Skin epidermis (tissue), 12 donors: Measurements from ENCODE around the gene ZNF485.
"Not testable (repeated sequence)": the region's sequence is repeated elsewhere in the genome, so short reads cannot be mapped to it uniquely, and the experiment has no call there.

Experiments
- H3K27ac ChIP-seq, 21 experiments: fragments of 200-600 bp; sonication (generic) in 11 of 21; one replicate each; pipeline ENCODE4 v1.5.0; 2020; ENCODE audit warnings: mild to moderate bottlenecking in 3 of 21, inconsistent platforms in 2 of 21, moderate library complexity in 2 of 21
- H3K4me3 ChIP-seq, 7 experiments: fragments of 200-600 bp; sonication (generic) in 2 of 7; one replicate each; pipeline ENCODE4 v1.5.0; 2020; ENCODE audit warnings: inconsistent platforms in 2 of 7, mild to moderate bottlenecking in 2 of 7, moderate library complexity in 1 of 7

The ZNF485 gene

DNA sequence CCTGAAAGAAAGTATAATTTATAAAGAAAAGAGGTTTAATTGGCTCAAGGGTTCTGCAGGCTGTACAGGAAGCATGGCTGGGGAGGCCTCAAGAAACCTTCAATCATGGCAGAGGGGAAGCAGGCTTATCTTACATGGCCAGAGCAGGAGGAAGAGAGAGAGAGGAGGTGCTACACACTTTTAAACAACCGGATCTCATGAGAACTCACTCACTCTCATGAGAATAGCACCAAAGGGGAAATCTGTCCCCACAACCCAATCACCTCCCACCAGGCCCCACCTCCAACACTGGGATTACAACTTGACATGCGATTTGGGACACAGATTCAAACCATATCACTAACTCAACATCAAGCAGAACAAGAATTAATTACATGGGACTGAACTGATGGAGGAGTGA lies 6.9 kb upstream of the ZNF485 start:
- H3K27ac ChIP-seq, result no peak overlapping the region
- no peak overlapping the region for H3K4me3 ChIP-seq

DNA sequence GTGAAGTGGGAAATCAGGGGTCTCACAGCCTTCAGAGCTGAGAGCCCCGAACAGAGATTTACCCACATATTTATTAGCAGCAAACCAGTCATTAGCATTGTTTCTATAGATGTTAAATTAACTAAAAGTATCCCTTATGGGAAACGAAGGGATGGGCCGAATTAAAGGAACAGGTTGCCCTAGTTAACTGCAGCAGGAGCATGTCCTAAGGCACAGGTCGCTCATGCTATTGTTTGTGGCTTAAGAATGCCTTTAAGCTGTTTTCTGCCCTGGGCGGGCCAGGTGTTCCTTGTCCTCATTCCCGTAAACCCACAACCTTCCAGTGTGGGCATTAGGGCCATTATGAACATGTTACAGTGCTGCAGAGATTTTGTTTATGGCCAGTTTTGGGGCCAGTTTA lies 4.7 kb upstream of the ZNF485 start:
- H3K27ac ChIP-seq, H3K4me3 ChIP-seq: not testable (repeated sequence)

DNA sequence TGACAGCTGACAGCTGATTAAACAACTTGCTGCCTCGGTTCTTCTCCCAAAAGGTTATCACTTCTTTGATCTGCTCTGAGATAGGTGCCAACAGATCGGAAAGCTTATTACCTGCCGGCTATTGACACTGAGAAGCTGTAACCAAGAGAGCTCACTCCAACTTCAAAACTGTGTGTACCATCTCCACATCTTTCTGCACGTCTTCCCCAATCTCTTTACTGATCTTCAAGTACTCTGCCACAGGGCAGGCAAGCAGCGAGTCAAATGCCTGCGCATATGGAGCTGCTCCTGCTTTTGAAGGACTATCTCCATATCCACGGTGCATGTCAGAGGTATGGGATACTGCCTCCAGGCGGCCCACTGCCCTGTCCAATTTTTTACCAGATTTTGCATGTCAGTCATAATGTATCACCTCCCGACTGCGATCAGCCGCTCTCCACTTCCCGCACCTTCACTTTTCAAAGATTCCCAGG lies 352 bp upstream of the ZNF485 start:
- Histone ChIP-seq H3K4me3 (peak overlapping the region; percentile 64 to 97 (median 80)), H3K27ac (peak overlapping the region in 8 of 21 experiments; percentile 69 to 89 (median 80))

DNA sequence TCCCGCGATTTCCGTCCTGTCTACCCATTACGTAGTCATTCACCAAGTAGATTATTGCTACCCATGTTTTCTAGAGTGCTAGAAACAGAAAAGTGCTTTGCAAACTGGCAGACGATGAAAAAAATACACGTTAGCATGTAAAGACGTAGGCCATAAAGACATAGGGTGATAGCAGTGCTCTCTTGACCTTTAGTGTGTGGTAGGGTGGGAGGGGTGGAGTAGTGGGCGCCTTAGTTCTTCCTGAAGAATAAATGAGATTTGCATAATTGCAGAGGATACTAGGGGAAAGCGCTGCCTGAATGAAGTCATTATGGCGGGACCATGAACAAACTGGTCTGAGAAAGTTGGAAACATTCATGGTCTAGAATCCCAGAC lies 948 bp downstream of the ZNF485 start:
- peak overlapping the region in 3 of 21 experiments; percentile 68 to 83 (median 69) for H3K27ac ChIP-seq
- H3K4me3 ChIP-seq, result peak overlapping the region in 5 of 7 experiments; percentile 64 to 97 (median 84)

DNA sequence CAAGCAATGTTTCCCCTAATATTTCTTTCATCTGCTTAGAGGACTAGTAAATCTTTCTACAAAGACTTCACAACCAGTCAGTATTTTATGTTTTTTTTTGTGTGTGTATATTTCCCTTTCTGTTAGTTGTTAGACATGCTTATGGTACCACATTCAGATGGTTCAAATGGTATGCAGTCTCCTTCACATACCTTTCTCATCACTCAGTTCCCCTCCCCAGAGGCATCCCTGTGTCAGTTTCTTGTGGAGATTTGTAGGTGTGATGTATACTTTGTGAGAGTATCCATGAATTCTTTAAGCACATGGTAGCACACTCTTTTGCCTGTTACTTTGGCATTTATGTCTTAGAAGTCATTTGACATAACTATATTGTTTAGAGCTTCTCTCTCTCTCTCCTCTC lies 4.4 kb downstream of the ZNF485 start:
- Histone ChIP-seq H3K4me3 (no peak overlapping the region), H3K27ac (no peak overlapping the region)

DNA sequence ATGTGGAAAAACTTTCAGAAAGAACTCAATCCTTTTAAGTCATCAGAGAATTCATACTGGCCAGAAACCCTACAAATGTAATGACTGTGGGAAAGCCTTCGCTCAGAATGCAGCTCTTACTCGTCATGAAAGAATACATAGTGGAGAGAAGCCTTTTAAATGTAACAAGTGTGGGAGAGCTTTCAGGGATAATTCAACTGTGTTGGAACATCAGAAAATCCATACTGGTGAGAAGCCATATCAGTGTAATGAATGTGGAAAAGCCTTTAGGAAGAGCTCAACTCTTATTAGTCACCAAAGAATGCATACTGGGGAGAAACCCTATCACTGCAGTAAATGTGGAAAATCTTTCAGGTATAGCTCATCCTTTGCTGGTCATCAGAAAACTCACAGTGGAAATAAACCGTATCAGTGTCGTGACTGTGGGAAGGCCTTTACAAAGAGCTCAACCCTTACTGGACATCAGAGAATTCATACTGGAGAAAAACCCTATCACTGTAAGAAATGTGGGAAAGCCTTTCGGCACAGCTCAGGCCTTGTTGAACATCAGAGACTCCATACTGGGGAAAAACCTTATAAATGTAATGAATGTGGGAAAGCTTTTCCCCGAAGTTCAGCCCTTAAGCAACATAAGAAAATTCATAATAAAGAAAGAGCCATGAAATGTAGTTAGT lies 10.6 kb downstream of the ZNF485 start:
- no peak overlapping the region for H3K4me3 ChIP-seq
- H3K27ac ChIP-seq, result no peak overlapping the region

DNA sequence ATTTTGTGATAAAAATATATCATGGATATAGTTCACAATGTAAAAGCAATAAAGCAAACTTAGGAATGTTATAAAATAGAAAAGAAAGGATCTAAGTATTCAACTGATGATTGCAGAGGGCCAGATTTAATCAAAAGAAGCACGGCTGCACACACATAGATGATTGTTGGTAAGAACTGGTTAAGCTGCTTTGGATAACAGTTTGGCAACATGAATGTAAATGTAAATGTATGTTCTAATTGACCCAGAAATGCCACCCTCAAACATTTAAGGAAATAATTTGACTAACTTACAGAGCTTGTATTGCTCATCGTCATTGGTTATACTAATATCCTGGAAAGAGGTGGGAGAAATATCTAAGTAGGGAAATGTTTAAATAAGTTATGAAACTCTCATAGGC lies 13.1 kb downstream of the ZNF485 start:
- Histone ChIP-seq H3K27ac (no peak overlapping the region), H3K4me3 (no peak overlapping the region)

DNA sequence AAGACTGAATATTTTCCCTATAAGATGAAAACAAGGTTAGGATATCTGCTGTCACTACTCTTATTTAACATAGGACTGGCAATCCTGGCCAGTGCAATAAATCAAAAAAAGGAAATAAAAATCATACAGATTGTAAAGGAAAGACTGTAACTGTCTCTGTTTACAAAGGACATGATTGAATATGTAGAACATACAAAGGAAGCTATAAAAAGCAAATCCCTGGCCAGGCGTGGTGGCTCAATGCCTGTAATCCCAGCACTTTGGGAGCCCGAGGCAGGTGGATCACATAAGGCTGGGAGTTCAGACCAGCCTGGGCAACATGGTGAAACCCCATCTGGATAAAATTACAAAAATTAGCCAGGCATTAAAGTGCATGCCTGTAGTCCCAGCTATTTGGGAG lies 15.8 kb downstream of the ZNF485 start:
- H3K4me3 ChIP-seq, result no peak overlapping the region
- no peak overlapping the region for H3K27ac ChIP-seq

DNA sequence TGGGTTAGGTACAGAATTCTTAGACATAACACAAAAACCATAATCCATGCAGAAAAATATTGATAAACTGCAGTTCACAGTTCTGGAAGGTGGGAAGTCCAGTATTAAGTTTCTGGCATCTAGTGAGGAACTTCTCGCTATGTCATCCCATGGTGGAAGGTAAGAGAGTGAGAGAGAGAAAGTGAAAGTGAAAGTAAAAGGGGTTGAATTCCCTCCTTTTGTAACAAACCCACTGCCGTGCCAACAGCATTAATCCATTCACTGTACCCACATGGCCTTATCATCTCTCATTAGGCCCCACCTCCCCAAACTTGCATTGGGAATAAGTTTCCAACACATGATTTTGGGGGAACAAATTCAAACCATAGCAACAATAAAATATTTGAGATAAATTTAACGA lies 17.1 kb downstream of the ZNF485 start:
- Histone ChIP-seq H3K27ac (no peak overlapping the region), H3K4me3 (no peak overlapping the region)

DNA sequence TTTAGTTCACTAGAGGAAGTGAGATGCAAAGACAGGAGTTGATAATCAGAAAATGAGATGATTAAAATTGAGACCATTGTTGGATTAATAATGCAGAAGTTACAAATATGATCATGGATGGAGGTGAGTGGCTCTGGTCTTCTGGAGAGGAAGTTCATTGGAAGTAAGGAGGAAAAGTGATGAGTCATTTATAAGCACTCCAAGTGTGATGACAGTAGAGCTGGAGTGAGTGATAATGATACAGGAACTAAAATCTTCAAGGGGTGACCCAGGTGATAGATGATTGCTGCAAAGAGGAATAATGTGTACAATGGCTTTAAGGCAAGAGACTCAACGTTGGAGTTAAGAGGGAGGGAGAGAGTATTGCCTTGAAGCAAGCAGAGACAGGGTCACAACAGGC lies 21.7 kb downstream of the ZNF485 start:
- Histone ChIP-seq H3K27ac (no peak overlapping the region), H3K4me3 (no peak overlapping the region)

DNA sequence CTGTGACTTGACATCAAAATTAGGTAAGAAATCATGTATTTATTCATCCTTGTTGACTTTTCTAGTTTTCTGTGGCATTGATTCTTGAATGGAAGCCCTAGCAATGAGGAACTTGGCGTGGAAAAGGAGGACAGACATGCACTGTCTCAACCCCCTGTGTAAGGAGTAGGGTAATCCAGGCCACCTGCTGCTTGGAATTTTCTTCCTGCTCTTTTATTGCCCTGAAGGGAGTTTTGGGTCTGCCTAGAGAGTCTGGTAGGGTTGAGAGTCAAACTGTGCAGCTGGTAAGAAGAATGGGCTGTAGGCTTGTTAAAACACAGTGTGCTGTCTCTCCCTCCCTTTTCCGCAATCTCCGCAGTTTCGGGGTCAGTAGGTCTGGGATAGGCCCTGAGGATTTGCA lies 22.7 kb downstream of the ZNF485 start:
- H3K27ac ChIP-seq, result no peak overlapping the region
- no peak overlapping the region for H3K4me3 ChIP-seq

DNA sequence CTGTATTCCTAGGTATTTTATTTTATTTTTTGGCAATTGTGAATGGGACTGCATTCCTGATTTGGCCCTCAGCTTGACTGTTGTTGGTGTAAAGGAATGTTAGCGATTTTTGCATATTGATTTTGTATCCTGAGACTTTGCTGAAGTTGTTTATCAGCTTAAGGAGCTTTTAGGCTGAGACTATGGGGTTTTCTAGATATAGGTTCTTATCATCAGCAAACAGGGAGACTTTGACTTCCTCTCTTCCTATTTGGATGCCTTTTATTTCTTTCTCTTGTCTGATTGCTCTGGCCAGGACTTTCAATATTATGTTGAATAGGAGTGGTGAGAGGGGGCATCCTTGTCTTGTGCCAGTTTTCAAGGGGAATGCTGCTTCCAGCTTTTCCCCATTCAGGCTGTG lies 29.6 kb downstream of the ZNF485 start:
- not testable (repeated sequence) for H3K4me3 ChIP-seq, H3K27ac ChIP-seq

DNA sequence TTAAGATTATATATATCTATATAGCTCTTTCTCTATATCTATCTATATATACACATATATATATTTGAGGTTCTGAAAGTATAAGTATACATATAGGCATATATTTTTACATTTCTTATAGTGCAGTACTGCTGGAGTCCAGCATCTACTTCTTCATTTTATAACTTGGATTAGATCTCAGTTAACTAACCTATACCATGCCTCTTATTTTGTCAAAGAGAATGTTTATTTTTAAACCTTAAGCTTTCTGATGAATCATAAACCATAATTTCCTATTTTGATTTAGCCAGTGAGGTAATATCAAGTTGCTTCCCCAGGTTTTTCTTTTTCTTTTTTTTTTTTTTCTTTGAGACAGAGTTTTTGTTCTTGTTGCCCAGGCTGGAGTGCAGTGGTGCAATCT lies 34.4 kb downstream of the ZNF485 start:
- Histone ChIP-seq H3K4me3 (no peak overlapping the region), H3K27ac (no peak overlapping the region)

DNA sequence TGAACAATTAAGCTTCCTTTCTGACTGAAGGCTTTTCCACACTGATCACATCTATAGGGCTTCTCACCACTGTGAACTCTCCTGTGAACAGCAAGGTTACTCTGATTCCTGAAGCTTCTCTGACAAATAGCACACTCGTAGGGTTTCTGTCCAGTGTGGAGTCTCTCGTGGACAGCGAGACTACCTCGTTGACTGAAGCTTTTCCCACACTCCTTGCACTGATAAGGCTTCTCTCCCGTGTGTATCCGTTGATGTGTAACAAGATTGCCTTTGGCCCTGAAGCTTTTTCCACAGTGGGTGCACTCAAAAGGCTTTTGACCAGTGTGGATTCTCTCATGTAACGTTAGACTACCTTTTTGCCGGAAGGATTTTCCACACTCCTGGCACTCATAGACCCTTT lies 38.0 kb downstream of the ZNF485 start:
- no peak overlapping the region for H3K27ac ChIP-seq
- no peak overlapping the region for H3K4me3 ChIP-seq

DNA sequence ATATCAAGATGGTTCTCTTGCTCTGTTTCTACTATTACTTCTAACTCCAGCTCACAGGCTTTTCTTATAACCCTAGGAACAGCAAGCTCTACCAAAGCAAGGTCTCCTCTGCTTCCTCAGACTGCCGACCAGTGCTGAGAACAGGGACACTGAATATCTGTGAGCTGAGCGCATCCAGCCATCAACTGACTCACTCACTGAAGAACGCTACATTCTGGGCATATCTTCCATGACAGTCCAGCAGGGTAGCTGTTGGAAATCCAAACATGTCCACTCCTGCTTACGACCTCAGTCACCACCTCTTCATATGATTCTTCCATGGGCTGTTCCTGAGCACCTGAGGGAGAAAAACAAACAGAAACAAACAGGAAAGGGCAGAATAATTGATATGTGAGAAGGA lies 39.6 kb downstream of the ZNF485 start:
- Histone ChIP-seq H3K27ac (no peak overlapping the region), H3K4me3 (no peak overlapping the region)

DNA sequence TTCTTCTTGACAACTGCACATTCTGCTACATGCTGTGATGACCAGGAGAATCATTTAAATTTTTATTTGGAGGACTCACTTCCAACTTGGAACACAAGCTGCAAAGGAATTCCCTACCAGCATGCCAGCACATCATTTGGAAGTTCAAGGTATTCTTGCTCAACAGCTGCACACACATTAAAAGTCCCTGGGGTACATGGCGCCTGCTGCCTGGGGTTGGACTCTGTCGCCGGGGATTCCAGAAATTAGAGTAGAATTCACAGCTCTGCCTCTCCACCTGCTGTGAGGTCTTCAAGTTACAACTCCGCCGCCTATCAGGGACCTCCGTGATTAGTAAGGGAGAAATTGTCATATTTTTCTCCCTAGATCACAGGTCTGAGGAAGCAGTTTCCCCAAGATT lies 41.3 kb downstream of the ZNF485 start:
- Histone ChIP-seq H3K27ac (no peak overlapping the region), H3K4me3 (peak overlapping the region in 5 of 7 experiments; percentile 61 to 90 (median 69))

DNA sequence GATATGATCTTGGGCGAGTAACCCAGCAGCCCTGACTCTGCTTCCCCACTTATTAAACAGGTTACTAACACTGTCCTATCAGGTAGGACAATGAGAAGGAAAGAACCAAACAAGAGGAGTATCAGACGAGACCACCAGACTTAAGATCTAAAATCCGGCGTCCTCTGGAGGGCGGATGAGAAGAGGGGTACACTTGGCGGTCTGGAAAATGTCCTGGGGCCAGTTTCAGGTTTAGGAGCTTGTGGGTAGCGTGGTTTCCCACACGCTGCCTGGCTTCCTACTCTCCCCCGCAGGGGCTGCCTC lies 41.8 kb downstream of the ZNF485 start:
- H3K4me3 ChIP-seq, result peak overlapping the region; percentile 61 to 90 (median 70)
- H3K27ac ChIP-seq, result peak overlapping the region; percentile 78 to 94 (median 88)

DNA sequence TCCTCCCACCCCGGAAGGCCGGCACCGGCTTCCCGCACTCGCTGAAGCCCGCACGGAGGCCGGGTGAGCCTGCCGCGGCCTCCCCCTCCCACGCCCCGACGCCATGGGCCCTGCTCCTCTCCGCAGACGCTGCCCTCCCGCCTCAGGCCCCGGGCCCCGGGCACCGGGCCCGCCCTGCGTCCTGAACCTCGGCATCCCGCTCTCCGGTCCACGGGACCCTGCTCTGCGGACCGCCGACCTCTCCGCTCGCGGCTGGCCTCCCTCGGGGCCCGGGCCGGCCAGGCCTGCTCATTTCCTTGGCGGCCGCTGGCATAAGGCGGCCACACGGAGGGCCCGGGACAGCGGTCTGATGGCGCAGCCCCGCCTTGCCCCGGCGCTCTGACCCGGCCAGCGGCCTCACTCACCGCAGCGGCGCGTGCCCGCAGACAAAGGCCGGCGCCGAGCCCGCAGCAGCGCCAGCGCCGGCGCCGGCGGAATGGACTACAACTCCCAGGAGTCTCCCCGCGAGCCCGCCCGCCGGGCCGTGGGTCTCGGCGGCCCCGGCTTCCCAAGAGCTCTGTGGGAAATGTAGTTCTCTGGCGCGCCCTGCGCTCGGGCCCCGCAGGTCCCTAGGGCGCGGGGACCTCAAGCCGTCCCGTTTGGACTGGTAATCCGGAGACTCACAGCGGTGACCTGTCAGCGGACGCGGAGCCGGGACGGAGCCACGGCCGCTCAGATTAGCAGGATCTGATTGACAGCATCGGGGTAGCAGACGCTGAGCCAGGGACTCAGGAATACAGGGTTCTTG lies 42.4 kb downstream of the ZNF485 start, which contains the start of gene ZNF32:
TSS of gene ZNF32 (minus strand) at position 484 of the 787 bp plus-strand sequence. CDS start 2,748 bp downstream, outside the sequence.
- H3K27ac ChIP-seq, result peak within 1 kb of the TSS; percentile 78 to 94 (median 88)
- H3K4me3 ChIP-seq, result peak within 1 kb of the TSS; percentile 61 to 90 (median 70)

DNA sequence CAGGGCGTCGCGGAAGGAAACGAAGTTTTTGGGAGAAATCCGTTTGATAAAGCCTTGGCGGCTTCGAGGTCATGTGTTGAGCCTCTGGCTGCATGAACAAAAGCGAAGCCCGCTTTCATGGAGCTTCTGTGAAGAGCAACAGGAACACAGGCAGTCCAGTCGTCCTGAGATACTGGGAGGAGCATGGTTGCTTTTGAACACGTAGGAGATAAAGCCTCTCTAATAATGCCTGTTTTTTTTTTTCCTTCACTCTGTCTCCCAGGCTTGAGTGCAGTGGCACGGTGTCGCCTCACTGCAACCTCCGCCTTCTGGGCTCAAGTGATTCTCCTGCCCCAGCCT lies 42.9 kb downstream of the ZNF485 start:
- Histone ChIP-seq H3K4me3 (peak overlapping the region; percentile 61 to 90 (median 70)), H3K27ac (peak overlapping the region in 20 of 21 experiments; percentile 78 to 94 (median 88))

DNA sequence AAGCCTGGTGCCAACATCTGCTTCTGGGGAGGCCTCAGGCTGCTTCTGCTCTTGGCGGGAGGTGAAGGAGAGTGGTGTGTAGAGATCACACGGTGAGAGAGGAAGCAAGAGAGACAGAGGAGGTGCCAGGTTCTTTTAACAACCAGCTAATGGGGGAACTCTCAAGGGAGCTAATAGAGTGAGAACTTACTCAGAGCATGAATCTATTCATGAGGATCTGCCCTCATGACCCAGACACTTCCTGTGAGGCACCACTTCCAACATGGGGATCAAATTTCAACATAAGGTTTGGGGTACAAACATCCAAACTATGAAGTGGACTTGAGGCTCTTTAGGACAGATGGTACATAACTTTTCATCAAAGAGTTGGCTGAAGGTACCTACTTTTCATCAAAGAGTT lies 47.5 kb downstream of the ZNF485 start:
- Histone ChIP-seq H3K4me3 (no peak overlapping the region), H3K27ac (no peak overlapping the region)

DNA sequence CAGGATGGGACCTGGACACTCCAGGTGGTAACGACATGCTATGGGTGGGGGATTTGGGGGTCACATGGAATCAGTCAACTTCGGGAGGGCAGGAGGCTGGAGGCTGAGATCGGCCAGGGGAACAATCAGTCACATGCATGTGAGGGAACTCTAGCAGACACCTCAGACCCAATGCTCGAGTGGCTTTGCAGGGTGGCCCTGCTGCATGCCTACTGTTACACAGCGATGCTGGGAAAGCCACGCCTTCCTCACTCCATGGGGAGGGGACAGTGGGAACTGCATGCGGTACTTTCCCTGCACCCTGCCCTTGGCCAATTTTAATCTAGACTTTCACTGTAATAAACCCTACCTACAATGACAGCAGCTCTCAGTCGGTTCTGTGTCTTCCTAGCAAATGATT lies 49.1 kb downstream of the ZNF485 start:
- H3K27ac ChIP-seq, result no peak overlapping the region
- no peak overlapping the region for H3K4me3 ChIP-seq
